GM18868 (cell line): ENCODE measurements around the gene H3-3A.

ENCODE experiments used
- ATAC-seq: cut with Tn5 transposase; IDR thresholded peaks from one replicate; pipeline ENCODE4 v1.9.1; 2021; ENCODE audit warnings: mild to moderate bottlenecking, moderate library complexity; ENCODE audit not compliant: unreplicated experiment

Gene H3-3A

DNA sequence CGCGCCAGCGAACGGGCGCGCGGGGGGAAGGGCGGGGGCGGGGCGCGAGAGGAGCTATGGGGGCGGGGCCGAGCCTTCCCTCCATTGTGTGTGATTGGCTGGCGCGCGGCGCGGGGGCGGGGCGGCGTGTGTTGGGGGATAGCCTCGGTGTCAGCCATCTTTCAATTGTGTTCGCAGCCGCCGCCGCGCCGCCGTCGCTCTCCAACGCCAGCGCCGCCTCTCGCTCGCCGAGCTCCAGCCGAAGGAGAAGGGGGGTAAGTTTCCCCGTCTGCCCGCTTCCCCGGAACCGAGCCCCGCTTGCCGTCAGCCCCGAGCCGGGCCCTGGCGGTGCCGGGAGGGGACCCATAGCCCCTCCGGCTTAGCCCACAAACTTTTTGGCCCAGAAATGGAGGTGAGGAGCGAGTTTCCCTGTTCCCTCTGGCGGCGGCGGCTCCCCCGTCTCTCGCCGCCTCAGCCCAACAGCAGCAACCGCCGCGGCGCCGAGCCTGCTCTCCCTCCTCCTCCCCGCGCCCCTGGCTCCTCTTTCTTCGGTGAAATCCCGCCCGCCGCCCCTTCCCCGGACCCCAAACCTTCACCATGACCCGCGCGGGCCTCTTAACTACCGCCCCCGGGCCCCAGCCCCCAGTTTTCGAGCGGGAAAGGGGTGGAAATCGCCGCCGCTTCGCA is at the start of gene H3-3A:
Gene H3-3A, plus strand, starts transcription at position 159 of the 666 bp plus-strand sequence. CDS start 1,636 bp downstream, outside the sequence.
- ATAC-seq, result peak; percentile 77

DNA sequence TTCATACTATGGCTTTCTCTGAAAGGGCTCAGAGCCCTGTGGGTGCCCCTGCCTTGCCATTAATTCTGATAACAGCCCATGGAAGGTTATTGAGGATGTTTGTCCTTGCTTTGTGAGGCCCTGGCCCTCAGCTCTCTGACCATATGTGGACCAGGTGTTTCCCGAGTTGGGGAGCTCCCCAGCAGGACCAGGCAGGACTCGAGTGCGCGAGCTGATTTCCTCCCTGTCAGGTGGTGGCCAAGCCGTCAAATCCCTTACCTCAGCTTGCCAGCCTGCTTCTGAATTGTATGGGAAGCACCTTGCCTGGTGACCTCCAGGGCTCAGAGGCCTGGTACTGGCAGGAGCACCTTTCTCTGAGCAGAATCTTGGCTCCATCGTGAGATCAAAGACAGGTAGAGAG is 45.4 kb upstream of the H3-3A start:
- no peak for ATAC-seq

DNA sequence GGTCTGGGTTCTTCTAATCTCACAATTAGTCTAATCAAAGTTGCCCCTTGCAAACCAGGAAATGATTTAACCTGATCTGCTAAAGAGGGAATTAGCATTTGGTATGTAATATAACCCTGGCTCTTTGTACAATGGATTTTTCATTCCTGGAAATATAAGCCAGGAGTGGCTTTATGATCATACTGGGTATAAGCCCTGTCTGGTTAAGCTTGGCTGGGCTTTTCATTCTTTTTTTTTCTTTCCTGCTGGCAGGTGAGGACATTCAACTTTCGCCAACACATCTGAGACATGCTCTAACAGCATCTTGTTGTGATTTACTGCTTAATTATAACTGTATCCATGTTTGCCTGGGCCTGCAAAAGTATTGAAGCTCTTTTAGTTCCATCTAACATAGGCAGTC is 42.9 kb upstream of the H3-3A start:
- ATAC-seq, result no peak

DNA sequence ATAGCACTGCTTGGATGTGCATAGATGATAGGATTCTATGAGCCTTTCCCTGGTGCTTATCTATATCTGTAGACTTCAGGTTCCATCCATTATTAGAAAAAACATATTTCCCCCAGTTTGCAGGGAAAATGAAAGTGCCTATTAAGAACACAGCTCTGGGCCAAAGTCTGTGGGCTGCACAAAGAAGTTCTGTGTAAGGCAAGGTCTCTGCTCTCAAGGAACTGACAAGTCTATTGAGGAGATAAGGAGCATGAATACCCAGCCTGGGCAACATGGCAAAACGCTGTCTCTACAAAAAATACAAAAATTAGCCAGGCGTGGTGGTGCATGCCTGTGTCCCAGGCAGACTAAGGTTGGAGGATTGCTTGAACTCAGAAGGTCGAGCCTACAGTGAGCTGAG is 41.1 kb upstream of the H3-3A start:
- no peak for ATAC-seq

DNA sequence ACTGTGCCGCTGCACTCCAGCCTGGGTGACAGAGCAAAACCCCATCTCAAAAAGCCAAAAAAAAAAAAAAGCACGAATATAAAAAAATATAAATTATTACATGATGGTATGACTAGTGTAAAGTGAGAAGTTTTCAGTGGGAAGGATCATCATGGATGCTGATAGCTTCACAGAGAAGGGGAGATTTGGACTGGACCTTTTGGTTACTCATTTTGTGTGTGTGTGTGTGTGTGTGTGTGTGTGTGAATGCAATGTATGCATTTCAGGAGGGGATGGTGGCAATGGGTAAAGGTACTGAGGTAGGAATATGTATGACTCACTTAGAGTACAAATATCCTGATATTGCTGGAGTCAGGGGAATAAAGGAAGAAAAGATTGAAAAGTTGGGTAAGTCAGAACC is 40.7 kb upstream of the H3-3A start:
- ATAC-seq, result no peak

DNA sequence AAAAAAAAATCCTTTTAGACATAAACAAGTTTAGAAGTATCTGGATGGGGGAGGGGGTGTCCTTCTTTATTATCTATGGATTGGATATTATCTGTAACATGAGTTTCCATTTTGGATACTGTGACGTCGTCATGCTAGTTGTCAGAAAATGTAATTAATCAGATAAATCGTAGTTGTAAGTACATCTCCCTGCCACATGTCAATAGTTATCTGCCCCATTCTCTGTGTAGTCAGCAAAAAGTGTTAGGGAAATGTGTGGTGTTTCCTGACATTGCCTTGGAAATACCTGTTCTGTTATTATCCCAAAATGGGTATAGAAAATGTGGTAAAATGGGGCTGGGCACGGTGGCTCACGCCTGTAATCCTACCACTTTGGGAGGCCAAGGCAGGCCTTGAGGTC is 38.8 kb upstream of the H3-3A start:
- no peak for ATAC-seq

DNA sequence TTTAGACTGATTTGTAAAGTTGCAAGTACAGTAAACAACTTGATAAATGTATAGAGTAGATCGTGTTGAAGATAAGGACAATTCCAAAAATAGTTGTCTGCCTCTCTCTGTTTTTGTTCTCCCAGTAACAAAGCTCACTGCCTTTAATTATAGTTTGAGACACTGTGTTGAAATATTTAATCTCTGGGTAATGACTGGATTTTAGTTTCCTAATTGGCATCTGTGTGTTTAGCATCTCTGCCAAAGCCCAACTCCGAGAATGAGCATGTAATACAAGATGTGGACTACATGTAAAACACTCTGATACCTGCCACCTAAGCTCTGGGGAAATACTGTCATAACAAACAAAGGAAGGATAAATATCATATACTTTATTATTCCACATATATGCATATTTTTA is 35.7 kb upstream of the H3-3A start:
- ATAC-seq, result no peak

DNA sequence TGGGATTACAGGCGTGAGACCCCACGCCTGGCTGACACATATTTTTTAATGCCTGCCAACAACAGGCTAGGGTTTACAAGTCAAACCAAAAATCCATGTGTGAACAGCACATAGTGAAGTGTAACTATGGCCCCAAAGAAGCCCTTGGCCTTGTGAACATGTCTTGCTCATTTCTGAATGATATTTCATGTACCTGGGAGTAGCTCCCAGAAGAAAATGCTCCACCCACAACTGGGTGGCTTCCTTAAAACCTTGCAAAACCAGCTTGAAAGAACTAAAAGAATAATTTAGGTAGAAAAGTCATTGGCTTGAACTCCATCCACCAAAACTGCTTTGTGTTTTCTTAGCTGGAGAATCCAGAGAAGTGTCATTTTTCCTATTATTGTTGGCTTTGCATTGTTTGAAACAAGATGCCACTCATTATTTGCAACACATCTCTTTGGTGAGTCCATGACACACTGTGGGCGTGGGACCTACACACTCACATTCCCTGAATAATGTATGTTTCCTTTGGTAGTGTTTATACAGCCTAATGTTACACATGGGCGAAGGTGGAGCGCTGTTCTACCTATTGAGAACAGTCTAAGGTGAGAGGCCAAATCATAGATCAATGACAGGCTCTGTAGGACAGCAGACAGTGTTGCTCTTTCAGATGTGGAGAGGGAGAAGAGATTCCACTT is 34.8 kb upstream of the H3-3A start:
- ATAC-seq, result no peak

DNA sequence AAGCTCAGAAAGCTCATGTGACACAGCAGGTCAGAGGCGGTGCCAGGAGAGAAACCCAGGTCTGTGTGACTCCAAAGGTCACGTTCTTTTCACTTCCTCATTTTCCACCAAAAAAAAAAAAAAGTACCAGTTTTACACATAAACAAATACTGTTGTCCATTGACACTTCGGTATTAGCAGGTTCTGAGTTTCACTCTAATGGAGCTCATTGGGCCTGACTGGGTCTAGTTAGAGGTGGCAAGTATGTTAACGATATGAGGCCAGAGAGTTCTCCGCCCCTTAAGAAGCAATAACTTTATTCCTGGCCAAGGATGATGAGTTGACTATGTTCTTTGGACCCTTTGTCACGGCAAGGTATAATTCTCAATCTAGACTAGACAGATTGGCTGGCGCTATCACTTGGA is 33.4 kb upstream of the H3-3A start:
- ATAC-seq, result peak; percentile 87

DNA sequence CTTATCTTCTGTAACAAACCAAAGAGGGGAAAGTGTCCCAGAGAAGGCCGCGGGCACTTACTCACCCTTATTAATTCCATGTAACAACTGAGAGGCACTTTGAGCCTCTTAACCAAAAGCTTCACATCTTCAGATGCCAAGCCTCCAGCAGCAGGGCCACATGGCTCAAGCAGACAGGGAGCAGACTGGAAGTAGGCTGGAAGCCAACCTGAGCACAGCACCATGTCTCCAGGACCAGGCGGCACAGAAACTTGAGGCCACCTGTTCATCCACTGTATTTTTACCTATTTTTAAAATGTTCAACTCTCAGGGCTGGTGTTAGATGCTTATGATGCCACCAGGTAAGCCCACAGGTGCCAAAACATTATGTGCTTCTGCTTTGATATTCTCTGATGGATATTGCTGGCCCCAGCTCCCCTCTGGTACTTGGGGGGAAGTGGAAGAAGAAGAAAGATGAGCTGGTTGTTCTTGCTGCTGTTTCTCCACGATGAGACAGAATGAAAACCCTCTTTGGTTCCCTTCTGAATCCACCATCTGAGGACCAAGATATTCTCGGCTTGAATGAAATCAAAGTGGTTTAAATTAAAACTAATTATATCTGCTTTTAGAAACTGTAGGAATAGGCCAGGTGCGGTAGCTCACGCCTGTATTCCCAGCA is 32.8 kb upstream of the H3-3A start:
- ATAC-seq, result no peak

DNA sequence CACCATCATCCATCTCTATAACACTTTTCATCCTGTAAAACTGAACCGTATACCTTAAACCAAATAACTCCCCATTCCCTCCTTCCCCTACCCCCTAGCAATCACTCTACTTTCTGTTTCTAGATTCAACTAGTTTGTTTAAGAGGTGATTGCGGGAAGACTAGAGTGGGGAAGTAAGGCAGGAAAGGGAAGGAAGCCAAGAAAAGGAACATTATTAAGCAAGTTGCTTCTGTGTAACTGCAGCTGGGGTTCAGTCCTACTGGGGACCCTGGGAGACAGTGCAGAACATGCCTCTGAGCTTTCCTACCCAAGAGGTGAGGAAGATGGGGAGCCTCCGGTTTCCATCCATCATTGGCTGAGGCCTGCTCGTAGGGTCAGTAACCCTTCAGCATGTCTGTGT is 28.9 kb upstream of the H3-3A start:
- ATAC-seq, result no peak

DNA sequence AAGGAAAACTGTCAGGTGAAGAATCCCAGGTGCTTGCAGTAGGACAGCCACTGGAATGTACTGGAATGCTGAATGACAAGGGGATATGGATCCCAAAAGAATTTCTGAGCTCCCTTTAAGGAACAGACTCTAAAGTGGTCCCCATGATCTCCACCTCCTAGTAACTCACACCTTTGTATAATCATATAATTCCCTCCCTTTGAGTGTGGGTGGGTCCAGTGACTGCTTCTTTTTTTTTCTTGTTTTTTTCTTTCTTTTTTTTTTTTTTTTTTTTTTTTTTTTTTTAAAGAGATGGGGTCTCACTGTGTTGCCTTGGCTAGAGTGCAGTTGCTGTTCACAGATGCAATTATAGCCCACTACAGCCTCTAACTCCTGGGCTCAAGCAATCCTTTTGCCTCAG is 28.5 kb upstream of the H3-3A start:
- ATAC-seq, result no peak

DNA sequence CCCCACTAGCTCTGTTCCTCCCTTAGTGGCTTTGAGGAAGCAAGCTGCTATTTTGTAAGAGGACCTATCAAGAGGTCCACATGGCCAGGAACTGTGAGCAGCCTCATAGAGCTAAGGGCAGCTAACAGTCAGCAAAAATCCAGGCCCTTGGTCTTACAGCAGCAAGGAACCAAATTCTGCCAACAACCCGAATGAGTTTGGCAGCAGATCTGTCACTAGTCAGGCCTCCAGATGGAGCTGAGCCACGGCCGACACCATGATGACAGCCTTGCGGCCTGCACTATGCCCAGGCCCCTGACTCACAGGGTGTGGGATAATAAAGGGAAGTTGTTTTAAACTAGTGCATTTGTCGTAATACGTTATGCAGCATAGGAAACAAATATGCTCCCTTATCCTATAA is 28.0 kb upstream of the H3-3A start:
- ATAC-seq, result no peak

DNA sequence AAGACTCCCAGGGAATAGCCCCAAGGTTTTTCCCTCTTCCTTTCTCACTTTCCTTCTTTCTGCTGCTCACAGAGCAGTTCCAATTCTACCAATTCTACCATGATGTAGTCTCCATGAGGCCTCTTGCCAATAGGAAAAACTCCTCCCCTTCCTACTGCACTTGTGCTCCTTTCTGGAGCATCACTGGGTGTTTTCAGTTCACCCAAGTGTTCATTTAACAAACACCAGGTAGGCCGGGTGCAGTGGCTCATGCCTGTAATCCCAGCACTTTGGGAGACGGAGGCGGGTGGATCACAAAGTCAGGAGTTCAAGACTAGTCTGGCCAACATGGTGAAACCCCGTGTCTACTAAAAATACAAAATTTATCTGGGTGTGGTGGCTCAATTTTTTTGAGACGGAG is 26.6 kb upstream of the H3-3A start:
- no peak for ATAC-seq

DNA sequence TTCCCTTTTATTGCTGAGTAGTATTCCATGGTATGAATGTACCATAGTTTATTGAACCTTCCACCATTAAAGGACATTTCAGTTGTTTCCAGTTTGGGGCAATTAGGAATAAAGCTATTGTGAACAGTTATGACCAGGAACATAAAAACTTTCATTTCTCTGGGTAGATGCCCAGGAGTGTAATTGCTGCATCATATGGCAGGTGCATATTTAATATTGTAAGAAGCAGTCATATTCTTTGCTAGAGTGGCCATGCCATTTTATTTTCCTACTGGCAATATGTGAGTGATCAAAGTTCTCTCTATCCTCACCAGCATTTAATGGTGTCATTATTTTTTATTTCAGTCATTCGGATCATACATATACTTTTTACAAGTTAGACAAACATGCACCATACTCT is 23.9 kb upstream of the H3-3A start:
- no peak for ATAC-seq

DNA sequence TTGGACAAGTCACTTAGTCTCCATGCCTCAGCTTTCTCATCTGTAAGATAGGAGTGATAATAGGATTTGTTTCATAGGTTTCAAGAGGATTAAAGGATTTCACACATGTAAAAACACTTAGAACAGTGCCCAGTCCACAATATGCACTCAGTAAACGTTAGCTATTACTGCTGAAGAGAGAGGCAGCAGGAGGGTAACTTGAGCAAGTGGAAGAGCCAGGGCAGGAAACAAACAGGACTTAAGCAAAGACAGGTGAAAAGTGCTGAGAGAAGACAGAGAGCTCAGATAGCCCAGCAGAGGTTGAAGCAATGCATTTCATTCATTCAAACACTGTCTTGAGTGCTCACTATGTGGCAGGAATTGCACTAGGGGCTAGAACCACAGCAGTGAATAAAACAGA is 21.1 kb upstream of the H3-3A start:
- ATAC-seq, result no peak

DNA sequence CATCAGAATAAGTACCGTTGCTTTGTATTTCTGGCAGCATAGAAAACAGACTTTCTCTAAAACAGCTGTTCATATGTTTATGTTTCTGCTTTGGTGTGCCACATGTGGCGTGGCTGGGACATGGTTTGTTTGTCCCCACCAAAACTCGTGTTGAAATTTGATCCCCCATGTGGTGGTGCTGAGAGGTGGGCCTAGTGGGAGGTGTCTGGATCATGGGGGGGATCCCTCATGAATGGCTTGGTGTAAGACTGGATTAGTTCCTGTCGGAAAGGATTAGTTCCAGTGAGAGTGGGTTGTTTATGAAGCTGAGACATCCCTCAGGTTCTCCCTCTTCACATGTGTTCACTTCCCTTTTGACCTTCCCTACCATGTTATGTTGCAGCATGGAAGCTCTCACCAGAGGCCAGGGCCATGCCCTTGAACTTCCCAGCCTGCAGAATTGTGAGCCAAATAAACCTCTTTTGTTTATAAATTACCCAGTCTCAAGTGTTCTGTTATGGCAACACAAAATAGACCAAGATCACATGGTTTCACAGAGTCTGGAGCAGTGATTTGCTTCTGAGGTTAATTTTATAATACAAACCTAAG is 17.9 kb upstream of the H3-3A start:
- no peak for ATAC-seq

DNA sequence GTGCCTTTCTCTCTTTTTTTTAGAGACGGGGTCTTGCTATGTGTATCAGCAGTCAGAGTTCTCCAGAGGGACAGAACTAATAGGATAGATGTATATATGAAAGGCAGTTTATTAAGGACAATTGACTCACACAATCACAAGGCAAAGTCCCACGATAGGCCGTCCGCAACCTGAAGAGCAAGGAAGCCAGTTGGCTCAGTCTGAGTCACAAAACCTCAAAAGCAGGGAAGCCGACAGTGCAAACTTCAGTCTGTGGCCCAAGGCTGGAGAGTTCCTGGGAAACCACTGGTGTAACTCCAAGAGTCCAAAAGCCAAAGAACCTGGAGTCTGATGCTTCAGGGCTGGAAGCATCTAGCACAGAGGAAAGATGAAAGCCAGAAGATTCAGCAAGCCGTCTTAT is 16.3 kb upstream of the H3-3A start:
- ATAC-seq, result no peak

DNA sequence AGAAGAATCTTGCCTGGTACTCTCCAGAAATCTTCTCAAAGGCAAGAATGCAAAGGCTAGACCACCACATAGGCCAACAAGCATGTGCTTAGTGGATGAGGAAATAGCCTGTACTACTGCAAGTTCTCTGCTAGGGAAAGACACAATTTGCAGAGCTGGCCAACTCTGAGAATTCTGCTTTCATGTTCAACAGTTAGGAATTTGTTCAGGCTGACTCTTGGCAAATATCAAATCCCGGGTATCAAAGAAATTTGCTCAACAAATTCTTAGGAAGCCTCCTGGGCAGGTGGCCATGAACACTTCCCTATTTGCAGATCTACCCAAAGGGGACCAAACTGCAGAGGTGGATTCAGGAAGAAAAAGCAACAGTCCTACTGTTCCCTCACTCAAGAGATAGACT is 15.0 kb upstream of the H3-3A start:
- no peak for ATAC-seq

DNA sequence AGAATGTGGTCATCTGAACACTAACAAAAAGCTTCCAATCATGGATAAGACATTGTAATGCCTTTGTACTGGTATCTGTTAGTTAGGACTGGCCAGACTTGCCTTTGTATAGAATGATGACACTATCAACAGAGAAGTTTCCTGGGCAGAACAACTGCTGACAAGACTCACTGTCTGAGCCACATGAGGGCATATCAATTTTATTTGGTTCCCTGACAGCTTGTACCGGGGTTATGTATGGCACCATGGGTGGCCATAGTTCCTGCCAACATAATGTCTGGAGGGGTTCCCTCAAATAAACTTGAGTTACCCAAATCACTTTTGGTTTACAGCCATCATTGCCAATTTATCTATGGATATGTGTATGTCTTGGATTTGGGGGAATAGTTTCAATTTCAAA is 13.6 kb upstream of the H3-3A start:
- no peak for ATAC-seq

DNA sequence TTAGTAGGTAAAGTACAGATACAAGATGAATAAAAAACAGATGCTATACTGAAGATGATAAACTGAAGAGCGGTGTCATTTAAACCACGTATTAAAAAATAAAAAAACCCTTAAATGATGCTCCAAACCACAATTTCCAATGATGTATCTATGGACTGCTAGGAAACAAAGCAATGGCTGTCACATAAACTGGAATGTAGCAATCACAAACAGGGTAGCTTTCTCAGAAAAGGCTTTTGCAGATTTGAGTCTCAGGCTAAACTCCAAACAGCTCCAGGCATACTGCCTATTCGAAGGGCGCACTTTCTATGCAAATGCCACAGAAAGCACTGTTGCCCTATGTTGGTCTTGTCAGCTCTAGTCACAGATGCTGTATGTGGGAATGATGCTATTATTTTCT is 12.4 kb upstream of the H3-3A start:
- no peak for ATAC-seq

DNA sequence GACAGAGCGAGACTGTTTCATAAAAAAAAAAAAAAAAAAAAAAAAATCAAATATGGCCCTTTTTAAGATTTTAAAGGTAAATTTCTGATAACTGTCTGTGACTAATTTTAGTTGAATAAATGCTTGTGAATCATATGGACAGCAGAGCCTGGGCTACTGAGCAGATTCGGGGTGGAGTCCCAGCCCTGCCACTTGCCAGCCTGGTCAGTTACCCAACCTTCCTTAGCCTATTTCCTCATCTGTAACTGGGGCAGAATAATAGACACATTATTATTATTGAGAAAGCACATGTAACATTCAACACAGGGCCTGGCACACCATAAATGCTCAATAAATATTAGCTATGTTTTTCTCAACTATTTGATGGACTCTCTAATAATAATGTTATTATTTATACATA is 11.2 kb upstream of the H3-3A start:
- ATAC-seq, result no peak
